ENCODE data around the gene ZNG1B.
"Not testable (repeated sequence)": the region's sequence is repeated elsewhere in the genome, so short reads cannot be mapped to it uniquely, and the experiment has no call there.

ZNG1B gene

GRCh38 chr2:113437508-113438465 lies at the start of gene ZNG1B:
ZNG1B (plus strand) TSS chr2:113437691; CDS start chr2:113437869, 178 bp downstream.
- H3K9me3 ChIP-seq (ENCODE audit: control insufficient read depth in 1 of 2, low read length in 2 of 2); H3K4me1 ChIP-seq (ENCODE audit: control insufficient read depth in 1 of 2, insufficient read depth in 2 of 2, low read length in 2 of 2); H3K27me3 ChIP-seq (ENCODE audit: control insufficient read depth in 1 of 2, insufficient read depth in 2 of 2, low read length in 2 of 2); H3K36me3 ChIP-seq (ENCODE audit: control insufficient read depth in 1 of 2, insufficient read depth in 2 of 2, low read length in 2 of 2): not testable (repeated sequence)
- Histone ChIP-seq H3K9ac (ENCODE audit: low read depth in 1 of 2, low read length in 2 of 2) (peak within 1 kb of the TSS; percentile 25 to 47), H3K4me3 (ENCODE audit: low read depth in 1 of 2, low read length in 2 of 2) (peak within 1 kb of the TSS; percentile 58 to 65), H3K27ac (ENCODE audit: low read depth, low read length) (peak within 1 kb of the TSS; percentile 56)

GRCh38 chr2:113390124-113390849 lies 47.2 kb upstream of the ZNG1B start:
- no peak overlapping the region for H3K27ac ChIP-seq (ENCODE audit: low read depth, low read length)
- H3K4me1 ChIP-seq (ENCODE audit: control insufficient read depth in 1 of 2, insufficient read depth in 2 of 2, low read length in 2 of 2): no peaks in the 10 kb centered on the region

GRCh38 chr2:113391073-113391472 lies 46.4 kb upstream of the ZNG1B start:
- Histone ChIP-seq H3K9ac (ENCODE audit: low read depth in 1 of 2, low read length in 2 of 2) (no peak overlapping the region), H3K4me3 (ENCODE audit: low read depth in 1 of 2, low read length in 2 of 2) (no peak overlapping the region), H3K27me3 (ENCODE audit: control insufficient read depth in 1 of 2, insufficient read depth in 2 of 2, low read length in 2 of 2) (no peaks in the 10 kb centered on the region), H3K4me1 (ENCODE audit: control insufficient read depth in 1 of 2, insufficient read depth in 2 of 2, low read length in 2 of 2) (no peaks in the 10 kb centered on the region), H3K27ac (ENCODE audit: low read depth, low read length) (no peak overlapping the region), H3K9me3 (ENCODE audit: control insufficient read depth in 1 of 2, low read length in 2 of 2) (no peaks in the 10 kb centered on the region), H3K36me3 (ENCODE audit: control insufficient read depth in 1 of 2, insufficient read depth in 2 of 2, low read length in 2 of 2) (no peaks in the 10 kb centered on the region)

More at GRCh38 chr2:113390124-113390849, 47.2 kb upstream of the ZNG1B start:
- Histone ChIP-seq H3K9me3 (ENCODE audit: control insufficient read depth in 1 of 2, low read length in 2 of 2) (no peaks in the 10 kb centered on the region), H3K27me3 (ENCODE audit: control insufficient read depth in 1 of 2, insufficient read depth in 2 of 2, low read length in 2 of 2) (no peaks in the 10 kb centered on the region), H3K4me3 (ENCODE audit: low read depth in 1 of 2, low read length in 2 of 2) (peak overlapping the region; percentile 28 to 42), H3K36me3 (ENCODE audit: control insufficient read depth in 1 of 2, insufficient read depth in 2 of 2, low read length in 2 of 2) (no peaks in the 10 kb centered on the region), H3K9ac (ENCODE audit: low read depth in 1 of 2, low read length in 2 of 2) (no peak overlapping the region)

DNA sequence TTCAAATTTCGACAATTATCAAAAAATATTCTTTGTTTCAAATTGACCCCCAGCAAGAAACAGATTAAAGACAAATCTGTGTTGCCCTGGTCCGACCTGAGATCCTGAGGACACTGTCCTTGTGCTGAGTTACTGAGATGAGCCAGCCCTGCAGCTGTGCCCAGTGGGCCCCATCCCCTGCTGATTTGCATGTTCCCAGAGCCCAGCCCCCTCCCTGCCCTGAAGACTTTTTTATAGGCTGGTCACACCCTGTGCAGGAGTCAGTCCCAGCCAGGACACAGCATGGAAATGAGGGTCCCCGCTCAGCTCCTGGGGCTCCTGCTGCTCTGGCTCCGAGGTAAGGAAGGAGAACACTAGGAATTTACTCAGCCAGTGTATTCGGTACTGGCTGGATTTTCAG lies 31.4 kb upstream of the ZNG1B start:
- Histone ChIP-seq H3K27me3 (ENCODE audit: control insufficient read depth in 1 of 2, insufficient read depth in 2 of 2, low read length in 2 of 2) (no peaks in the 10 kb centered on the region), H3K9ac (ENCODE audit: low read depth in 1 of 2, low read length in 2 of 2) (no peak overlapping the region), H3K4me3 (ENCODE audit: low read depth in 1 of 2, low read length in 2 of 2) (no peak overlapping the region), H3K36me3 (ENCODE audit: control insufficient read depth in 1 of 2, insufficient read depth in 2 of 2, low read length in 2 of 2) (no peaks in the 10 kb centered on the region), H3K9me3 (ENCODE audit: control insufficient read depth in 1 of 2, low read length in 2 of 2) (no peaks in the 10 kb centered on the region), H3K4me1 (ENCODE audit: control insufficient read depth in 1 of 2, insufficient read depth in 2 of 2, low read length in 2 of 2) (peaks cover 0 to 4% of the 10 kb centered on the region in 2 donors), H3K27ac (ENCODE audit: low read depth, low read length) (no peak overlapping the region)

DNA sequence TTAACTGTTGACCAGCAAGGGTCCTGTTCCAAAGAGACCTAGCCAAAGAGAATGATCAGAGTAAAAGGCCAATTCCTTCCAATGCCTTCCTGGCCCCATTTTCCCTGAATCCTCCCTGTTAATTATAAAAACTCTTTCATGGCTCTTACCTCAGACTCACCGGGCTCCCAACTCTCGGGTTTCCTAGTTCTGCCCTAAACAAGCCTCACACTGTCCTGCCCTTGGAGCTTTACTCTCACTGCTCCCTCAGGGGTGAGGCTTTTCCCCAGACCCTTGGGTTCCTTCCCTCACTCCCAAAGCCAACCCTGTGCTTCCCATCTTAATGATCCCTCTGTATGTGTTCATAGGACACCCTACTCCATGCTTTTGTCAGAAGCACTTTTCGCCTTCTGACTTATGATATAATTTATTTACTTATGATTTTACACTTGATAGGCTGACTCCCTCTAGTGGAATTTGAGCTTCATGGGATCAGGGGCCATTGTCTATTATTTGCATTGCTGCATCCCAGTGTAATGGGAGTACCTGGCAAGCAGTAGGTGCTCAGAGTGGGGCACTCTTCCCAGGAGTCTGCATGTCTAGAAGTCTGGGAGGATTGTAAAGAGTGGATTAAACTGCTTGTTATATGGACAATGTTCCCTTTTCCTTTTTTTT lies 29.9 kb upstream of the ZNG1B start:
- Histone ChIP-seq H3K9me3 (ENCODE audit: control insufficient read depth in 1 of 2, low read length in 2 of 2) (no peaks in the 10 kb centered on the region), H3K9ac (ENCODE audit: low read depth in 1 of 2, low read length in 2 of 2) (no peak overlapping the region), H3K27ac (ENCODE audit: low read depth, low read length) (no peak overlapping the region), H3K36me3 (ENCODE audit: control insufficient read depth in 1 of 2, insufficient read depth in 2 of 2, low read length in 2 of 2) (no peaks in the 10 kb centered on the region), H3K4me1 (ENCODE audit: control insufficient read depth in 1 of 2, insufficient read depth in 2 of 2, low read length in 2 of 2) (peaks cover 0 to 4% of the 10 kb centered on the region in 2 donors), H3K27me3 (ENCODE audit: control insufficient read depth in 1 of 2, insufficient read depth in 2 of 2, low read length in 2 of 2) (no peaks in the 10 kb centered on the region), H3K4me3 (ENCODE audit: low read depth in 1 of 2, low read length in 2 of 2) (no peak overlapping the region)

- not testable (repeated sequence) for H3K4me1 ChIP-seq (ENCODE audit: control insufficient read depth in 1 of 2, insufficient read depth in 2 of 2, low read length in 2 of 2); H3K27ac ChIP-seq (ENCODE audit: low read depth, low read length); H3K9me3 ChIP-seq (ENCODE audit: control insufficient read depth in 1 of 2, low read length in 2 of 2); H3K36me3 ChIP-seq (ENCODE audit: control insufficient read depth in 1 of 2, insufficient read depth in 2 of 2, low read length in 2 of 2); H3K27me3 ChIP-seq (ENCODE audit: control insufficient read depth in 1 of 2, insufficient read depth in 2 of 2, low read length in 2 of 2); H3K4me3 ChIP-seq (ENCODE audit: low read depth in 1 of 2, low read length in 2 of 2); H3K9ac ChIP-seq (ENCODE audit: low read depth in 1 of 2, low read length in 2 of 2)
These were observed 25.7 kb upstream of the ZNG1B start for GRCh38 chr2:113411725-113412352.

DNA sequence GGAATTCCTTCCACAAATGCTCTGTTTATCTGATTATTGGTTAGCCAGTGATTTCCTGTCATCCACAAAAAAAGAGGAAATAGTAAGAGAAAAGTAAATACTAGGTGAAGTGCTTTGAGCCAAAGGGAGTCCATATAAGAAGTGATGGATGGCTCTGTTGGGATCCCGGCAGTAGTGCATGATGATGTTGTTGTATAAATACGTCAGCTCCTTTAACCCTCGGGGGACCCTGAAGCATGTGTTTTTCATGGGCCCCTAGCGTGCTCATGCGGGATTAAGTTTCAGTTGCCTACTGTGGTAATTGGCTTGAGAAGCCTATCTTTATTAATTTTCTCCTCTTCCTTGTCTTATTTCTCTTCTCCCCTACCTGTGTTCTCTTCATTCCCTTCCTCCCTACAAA lies 24.7 kb upstream of the ZNG1B start:
- H3K9ac ChIP-seq (ENCODE audit: low read depth in 1 of 2, low read length in 2 of 2); H3K27me3 ChIP-seq (ENCODE audit: control insufficient read depth in 1 of 2, insufficient read depth in 2 of 2, low read length in 2 of 2); H3K4me3 ChIP-seq (ENCODE audit: low read depth in 1 of 2, low read length in 2 of 2): not testable (repeated sequence)

GRCh38 chr2:113431773-113432172 lies 5.7 kb upstream of the ZNG1B start:
- not testable (repeated sequence) for H3K27me3 ChIP-seq (ENCODE audit: control insufficient read depth in 1 of 2, insufficient read depth in 2 of 2, low read length in 2 of 2); H3K27ac ChIP-seq (ENCODE audit: low read depth, low read length); H3K4me1 ChIP-seq (ENCODE audit: control insufficient read depth in 1 of 2, insufficient read depth in 2 of 2, low read length in 2 of 2); H3K9ac ChIP-seq (ENCODE audit: low read depth in 1 of 2, low read length in 2 of 2); H3K36me3 ChIP-seq (ENCODE audit: control insufficient read depth in 1 of 2, insufficient read depth in 2 of 2, low read length in 2 of 2); H3K4me3 ChIP-seq (ENCODE audit: low read depth in 1 of 2, low read length in 2 of 2); H3K9me3 ChIP-seq (ENCODE audit: control insufficient read depth in 1 of 2, low read length in 2 of 2)

More for the DNA sequence above, 24.7 kb upstream of the ZNG1B start:
- H3K27ac ChIP-seq (ENCODE audit: low read depth, low read length); H3K4me1 ChIP-seq (ENCODE audit: control insufficient read depth in 1 of 2, insufficient read depth in 2 of 2, low read length in 2 of 2); H3K9me3 ChIP-seq (ENCODE audit: control insufficient read depth in 1 of 2, low read length in 2 of 2); H3K36me3 ChIP-seq (ENCODE audit: control insufficient read depth in 1 of 2, insufficient read depth in 2 of 2, low read length in 2 of 2): not testable (repeated sequence)

DNA sequence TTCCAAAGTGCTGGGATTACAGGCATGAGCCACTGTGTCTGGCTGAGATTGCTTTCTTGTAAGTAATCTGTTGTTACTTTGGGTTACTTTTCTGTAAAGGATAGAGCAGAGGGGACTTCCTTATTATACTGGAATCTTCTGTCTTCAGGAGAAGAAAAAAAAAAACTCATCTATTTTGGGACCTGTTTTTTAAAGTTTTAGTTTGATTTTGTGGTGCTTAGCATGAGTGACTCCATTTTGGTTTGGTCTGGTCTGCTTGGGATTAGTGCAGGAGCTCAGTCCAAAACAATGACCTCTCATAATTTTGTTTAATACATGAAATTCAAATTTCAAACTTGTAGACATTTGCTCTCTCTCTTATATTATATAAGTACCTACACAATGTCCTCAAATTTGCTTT lies 4.0 kb upstream of the ZNG1B start:
- H3K4me1 ChIP-seq (ENCODE audit: control insufficient read depth in 1 of 2, insufficient read depth in 2 of 2, low read length in 2 of 2); H3K4me3 ChIP-seq (ENCODE audit: low read depth in 1 of 2, low read length in 2 of 2); H3K9ac ChIP-seq (ENCODE audit: low read depth in 1 of 2, low read length in 2 of 2); H3K36me3 ChIP-seq (ENCODE audit: control insufficient read depth in 1 of 2, insufficient read depth in 2 of 2, low read length in 2 of 2); H3K9me3 ChIP-seq (ENCODE audit: control insufficient read depth in 1 of 2, low read length in 2 of 2); H3K27ac ChIP-seq (ENCODE audit: low read depth, low read length); H3K27me3 ChIP-seq (ENCODE audit: control insufficient read depth in 1 of 2, insufficient read depth in 2 of 2, low read length in 2 of 2): not testable (repeated sequence)

All from duodenal mucosa (tissue), 2 donors.